AG04449 (cell line): ENCODE data around the gene ATP1A3.

Source experiments
- CTCF ChIA-PET: fragments of 350-600 bp; formaldehyde crosslinking; extraction: SDS; loops from one replicate; lab custom pipeline; 2021; ENCODE audit warnings: antibody characterized with exemption; lab: Yijun Ruan, JAX
- POLR2A ChIA-PET: fragments of 400-600, 350-600 bp; formaldehyde crosslinking; extraction: SDS; loops from one replicate; lab custom pipeline; 2020; ENCODE audit warnings: antibody characterized with exemption, inconsistent platforms; lab: Yijun Ruan, JAX
- DNase-seq: peaks from one replicate; pipeline ENCODE4 v3.0.0-alpha.2; 2010; ENCODE audit warnings: low read depth, low spot score
- H3K4me3 ChIP-seq: 2 replicates; pipeline ENCODE4 v1.5.1; 2011; ENCODE audit warnings: low read depth, mild to moderate bottlenecking, control low read depth, low read length
- TF ChIP-seq, protein P1 (sequence below): IDR thresholded peaks from one replicate; pipeline ENCODE4 v1.5.1; 2011; ENCODE audit warnings: mild to moderate bottlenecking, moderate library complexity, low read length, control low read depth, inconsistent platforms; ENCODE audit not compliant: insufficient read depth; ENCODE audit errors: missing control alignments

The ATP1A3 gene

DNA sequence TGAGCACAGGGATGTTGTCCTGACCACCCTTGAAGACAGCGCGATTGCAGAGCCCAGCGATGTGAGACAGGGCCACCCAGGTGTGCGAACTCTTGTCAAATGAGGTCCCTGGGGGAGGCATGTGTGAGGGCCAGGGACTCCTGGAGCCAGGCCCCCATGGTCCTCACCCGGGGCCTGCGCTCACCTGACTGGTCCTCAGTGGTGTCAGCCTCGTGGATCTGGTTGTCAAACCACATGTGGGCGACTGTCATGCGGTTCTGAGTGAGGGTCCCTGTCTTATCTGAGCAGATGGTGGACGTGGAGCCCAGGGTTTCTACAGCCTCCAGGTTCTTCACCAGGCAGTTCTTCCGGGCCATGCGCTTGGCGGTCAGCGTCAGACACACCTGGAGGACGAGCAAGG lies 12.3 kb downstream of the ATP1A3 start:
- CTCF ChIA-PET = no interaction called here
- POLR2A ChIA-PET = no interaction called here
- TF ChIP-seq, protein P1, sequence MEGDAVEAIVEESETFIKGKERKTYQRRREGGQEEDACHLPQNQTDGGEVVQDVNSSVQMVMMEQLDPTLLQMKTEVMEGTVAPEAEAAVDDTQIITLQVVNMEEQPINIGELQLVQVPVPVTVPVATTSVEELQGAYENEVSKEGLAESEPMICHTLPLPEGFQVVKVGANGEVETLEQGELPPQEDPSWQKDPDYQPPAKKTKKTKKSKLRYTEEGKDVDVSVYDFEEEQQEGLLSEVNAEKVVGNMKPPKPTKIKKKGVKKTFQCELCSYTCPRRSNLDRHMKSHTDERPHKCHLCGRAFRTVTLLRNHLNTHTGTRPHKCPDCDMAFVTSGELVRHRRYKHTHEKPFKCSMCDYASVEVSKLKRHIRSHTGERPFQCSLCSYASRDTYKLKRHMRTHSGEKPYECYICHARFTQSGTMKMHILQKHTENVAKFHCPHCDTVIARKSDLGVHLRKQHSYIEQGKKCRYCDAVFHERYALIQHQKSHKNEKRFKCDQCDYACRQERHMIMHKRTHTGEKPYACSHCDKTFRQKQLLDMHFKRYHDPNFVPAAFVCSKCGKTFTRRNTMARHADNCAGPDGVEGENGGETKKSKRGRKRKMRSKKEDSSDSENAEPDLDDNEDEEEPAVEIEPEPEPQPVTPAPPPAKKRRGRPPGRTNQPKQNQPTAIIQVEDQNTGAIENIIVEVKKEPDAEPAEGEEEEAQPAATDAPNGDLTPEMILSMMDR = no peak
- no peak overlapping the region for H3K4me3 ChIP-seq
- DNase-seq = no peak

DNA sequence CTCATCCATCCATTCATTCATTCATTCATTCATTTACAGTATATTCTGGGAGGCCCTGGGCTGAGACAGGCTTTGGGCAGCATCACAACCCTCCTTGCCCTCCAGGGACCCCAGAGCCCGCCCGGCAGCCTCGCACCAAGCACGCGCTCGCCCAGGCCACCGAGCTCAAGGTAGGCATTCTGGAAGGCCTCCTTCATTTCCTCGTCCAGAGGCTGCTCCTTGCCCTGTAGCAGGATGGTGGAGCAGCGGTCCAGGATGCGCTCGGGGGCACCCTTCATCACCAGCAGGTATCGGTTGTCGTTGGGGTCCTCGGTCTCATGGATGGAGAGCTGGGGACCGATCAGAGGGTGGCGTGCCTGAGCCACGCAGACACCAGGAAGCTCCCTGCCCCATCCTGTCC lies 15.6 kb downstream of the ATP1A3 start:
- POLR2A ChIA-PET = no interaction called here
- DNase-seq = no peak
- TF ChIP-seq, protein P1 = no peak
- H3K4me3 ChIP-seq = no peak overlapping the region
- CTCF ChIA-PET = interaction anchor here (1.2 kb wide), 1 partner anchor 56 kb away, joined by 3 read pairs; no protein-coding TSS in a partner anchor

DNA sequence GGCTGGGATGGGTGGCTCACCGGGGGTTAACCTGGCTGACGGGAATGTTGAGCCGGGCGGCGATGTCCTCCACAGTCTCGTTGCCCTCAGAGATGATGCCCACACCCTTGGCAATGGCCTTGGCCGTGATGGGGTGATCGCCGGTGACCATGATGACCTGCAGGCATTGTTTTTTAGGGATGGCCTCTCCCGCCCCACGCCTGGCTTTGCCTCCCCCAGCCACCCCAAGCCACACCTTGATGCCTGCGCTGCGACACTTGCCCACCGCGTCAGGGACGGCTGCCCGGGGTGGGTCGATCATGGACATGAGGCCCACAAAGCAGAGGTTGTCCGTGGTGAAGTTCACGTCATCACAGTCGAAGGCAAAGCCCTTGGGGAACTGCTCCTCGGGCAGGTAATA lies 16.1 kb downstream of the ATP1A3 start:
- TF ChIP-seq, protein P1 = no peak
- CTCF ChIA-PET = no interaction called here
- H3K4me3 ChIP-seq = no peak overlapping the region
- POLR2A ChIA-PET = no interaction called here
- no peak for DNase-seq

DNA sequence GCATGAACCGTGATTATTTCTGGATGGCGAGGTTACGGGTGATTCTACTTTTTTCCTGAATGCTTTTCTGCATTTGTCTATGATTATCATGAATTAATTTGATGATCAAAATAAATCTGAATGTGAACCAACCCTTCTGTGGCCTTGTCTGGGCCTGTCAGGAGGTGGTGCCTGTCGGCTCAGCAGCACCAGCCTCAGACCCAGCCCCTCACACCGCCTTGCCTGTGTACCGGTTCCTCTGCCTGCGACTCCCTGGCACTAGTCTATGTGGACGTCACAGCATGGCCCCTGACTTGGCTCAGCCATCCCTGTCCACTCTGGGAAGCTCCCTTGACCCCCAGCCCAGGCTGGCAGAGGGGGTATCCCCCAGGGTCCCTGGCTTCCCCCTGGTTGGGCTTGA lies 19.4 kb downstream of the ATP1A3 start:
- POLR2A ChIA-PET = no interaction called here
- TF ChIP-seq, protein P1 = no peak
- CTCF ChIA-PET = interaction anchor here (0.6 kb wide), 1 partner anchor 134 kb away, joined by 3 read pairs; no protein-coding TSS in a partner anchor
- H3K4me3 ChIP-seq = no peak overlapping the region
- no peak for DNase-seq

DNA sequence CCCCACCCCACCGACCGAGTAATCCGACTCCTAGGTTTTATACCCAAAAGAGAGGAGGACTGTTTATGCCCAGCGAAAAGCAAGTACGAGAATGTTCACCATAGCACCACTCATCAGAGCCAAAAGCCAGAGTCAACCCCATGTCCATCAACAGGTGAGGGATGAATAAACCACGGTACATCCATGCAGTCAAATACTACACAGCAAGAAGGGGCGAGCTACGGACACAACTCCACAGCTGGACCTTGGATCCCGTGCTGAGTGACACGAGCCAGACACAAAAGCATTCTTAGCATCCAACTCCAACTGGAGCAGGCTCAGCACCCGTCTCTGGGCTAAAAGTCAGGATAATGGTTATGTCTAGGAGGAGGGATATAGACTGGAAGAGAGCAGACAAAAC lies 22.7 kb downstream of the ATP1A3 start:
- ChIA-PET CTCF (no interaction called here), POLR2A (no interaction called here)
- H3K4me3 ChIP-seq = no peak overlapping the region
- no peak for DNase-seq
- TF ChIP-seq, protein P1 = no peak

DNA sequence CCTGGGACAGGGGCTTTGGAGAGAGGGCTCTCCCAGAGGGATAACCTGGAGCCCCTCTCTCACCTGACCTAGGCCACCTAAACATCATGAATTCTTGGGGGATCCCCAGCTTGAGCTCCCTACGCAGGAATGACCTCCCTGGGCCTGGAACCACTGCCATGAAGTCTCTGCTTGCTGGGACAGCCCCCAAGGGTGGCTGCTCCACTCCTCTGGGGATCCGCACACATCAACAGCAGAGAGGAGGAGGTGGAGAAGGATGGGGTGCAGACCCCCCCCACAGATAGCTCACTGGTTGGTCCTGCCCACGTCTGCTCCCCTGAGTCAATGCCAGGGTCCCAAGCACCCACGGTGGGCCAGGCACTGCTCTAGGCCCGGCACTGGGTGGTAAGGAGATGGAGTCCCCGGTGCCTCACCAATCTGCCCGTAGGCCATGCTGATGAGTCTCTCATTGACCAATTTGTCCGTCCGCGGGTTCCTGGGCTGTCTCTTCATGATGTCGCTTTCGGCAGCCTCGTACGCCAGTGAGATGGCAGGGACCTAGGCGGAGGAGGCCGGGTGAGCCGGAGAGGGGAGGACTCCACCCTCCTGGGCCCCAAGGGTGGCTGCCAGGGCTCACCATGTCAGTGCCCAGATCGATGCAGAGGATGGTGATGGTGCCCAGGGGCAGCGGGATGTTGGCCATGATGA lies 24.1 kb downstream of the ATP1A3 start:
- no peak for DNase-seq
- ChIA-PET POLR2A (no interaction called here), CTCF (no interaction called here)
- no peak overlapping the region for H3K4me3 ChIP-seq
- TF ChIP-seq, protein P1 = no peak
